Cardiac muscle cell (in vitro differentiated cells and primary cell): ENCODE measurements around the gene LY9. TPM values are rescaled to one million over a fixed set of nuclear protein-coding genes. Genes with fewer than 3 reads are reported as not detected.

Source experiments
- DNase-seq, 2 donors: peaks; one replicate each; pipeline versions ENCODE4 v3.0.0 to v3.0.0-alpha.2; 2010 to 2017; ENCODE audit warnings: low read depth in 1 of 2, low spot score in 1 of 2
- H3K27ac ChIP-seq: fragments of 200-600 bp; sonication (generic); 2 replicates; pipeline ENCODE4 v1.5.1; 2016
- H3K27me3 ChIP-seq: fragments of 200-600 bp; sonication (generic); 2 replicates; pipeline ENCODE4 v1.6.0; 2016; ENCODE audit warnings: control low read depth
- H3K36me3 ChIP-seq: fragments of 200-600 bp; sonication (generic); 2 replicates; pipeline ENCODE4 v1.5.1; 2016; ENCODE audit warnings: control low read depth
- H3K4me1 ChIP-seq: fragments of 200-600 bp; sonication (generic); 2 replicates; pipeline ENCODE4 v1.8.1; 2017; ENCODE audit warnings: low read depth, mild to moderate bottlenecking, mixed run types
- H3K4me3 ChIP-seq: fragments of 200-600 bp; sonication (generic); 2 replicates; pipeline ENCODE4 v1.5.1; 2016; ENCODE audit warnings: mild to moderate bottlenecking
- H3K9me3 ChIP-seq: fragments of 200-600 bp; sonication (generic); 2 replicates; pipeline ENCODE4 v1.5.1; 2017; ENCODE audit warnings: low read depth, mild to moderate bottlenecking, control low read depth
- polyA plus RNA-seq: library from polyadenylated mRNA; unstranded; fragments of >200 nt; fragmentation: Nextera tagmentation; extraction: Ambion mirVana; gene quantifications from 2 replicates; pipeline ENCODE4 v1.2.1, GENCODE V29; 2016
- total RNA-seq: library from RNA; depleted of rRNA; stranded (reverse); fragments of >200 nt; gene quantifications from 2 replicates; pipeline ENCODE4 v1.2.3, GENCODE V29; 2016
- TF ChIP-seq, protein P1 (sequence below): IDR thresholded peaks from 2 replicates; pipeline ENCODE4 v1.5.1; 2012; ENCODE audit warnings: low read depth, mild to moderate bottlenecking, low read length

Gene LY9
- total and polyA plus RNA-seq, 2 experiments from 2014 or later, result not detected

GRCh38 chr1:160821627-160822026, 25.7 kb downstream of the LY9 start:
- no peaks in the 10 kb centered on the region for H3K36me3 ChIP-seq
- TF ChIP-seq, protein P1, sequence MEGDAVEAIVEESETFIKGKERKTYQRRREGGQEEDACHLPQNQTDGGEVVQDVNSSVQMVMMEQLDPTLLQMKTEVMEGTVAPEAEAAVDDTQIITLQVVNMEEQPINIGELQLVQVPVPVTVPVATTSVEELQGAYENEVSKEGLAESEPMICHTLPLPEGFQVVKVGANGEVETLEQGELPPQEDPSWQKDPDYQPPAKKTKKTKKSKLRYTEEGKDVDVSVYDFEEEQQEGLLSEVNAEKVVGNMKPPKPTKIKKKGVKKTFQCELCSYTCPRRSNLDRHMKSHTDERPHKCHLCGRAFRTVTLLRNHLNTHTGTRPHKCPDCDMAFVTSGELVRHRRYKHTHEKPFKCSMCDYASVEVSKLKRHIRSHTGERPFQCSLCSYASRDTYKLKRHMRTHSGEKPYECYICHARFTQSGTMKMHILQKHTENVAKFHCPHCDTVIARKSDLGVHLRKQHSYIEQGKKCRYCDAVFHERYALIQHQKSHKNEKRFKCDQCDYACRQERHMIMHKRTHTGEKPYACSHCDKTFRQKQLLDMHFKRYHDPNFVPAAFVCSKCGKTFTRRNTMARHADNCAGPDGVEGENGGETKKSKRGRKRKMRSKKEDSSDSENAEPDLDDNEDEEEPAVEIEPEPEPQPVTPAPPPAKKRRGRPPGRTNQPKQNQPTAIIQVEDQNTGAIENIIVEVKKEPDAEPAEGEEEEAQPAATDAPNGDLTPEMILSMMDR, result peak; percentile 41
- no peaks in the 10 kb centered on the region for H3K9me3 ChIP-seq
- DNase-seq, result no peak
- no peaks in the 10 kb centered on the region for H3K4me1 ChIP-seq
- no peak overlapping the region for H3K27ac ChIP-seq
- H3K27me3 ChIP-seq, result no peaks in the 10 kb centered on the region
- no peak overlapping the region for H3K4me3 ChIP-seq

GRCh38 chr1:160823296-160823695, 27.3 kb downstream of the LY9 start:
- TF ChIP-seq, protein P1, result no peak
- Histone ChIP-seq H3K4me1 (no peaks in the 10 kb centered on the region), H3K4me3 (no peak overlapping the region), H3K27ac (no peak overlapping the region), H3K9me3 (no peaks in the 10 kb centered on the region), H3K27me3 (no peaks in the 10 kb centered on the region), H3K36me3 (no peaks in the 10 kb centered on the region)
- no peak for DNase-seq

DNA sequence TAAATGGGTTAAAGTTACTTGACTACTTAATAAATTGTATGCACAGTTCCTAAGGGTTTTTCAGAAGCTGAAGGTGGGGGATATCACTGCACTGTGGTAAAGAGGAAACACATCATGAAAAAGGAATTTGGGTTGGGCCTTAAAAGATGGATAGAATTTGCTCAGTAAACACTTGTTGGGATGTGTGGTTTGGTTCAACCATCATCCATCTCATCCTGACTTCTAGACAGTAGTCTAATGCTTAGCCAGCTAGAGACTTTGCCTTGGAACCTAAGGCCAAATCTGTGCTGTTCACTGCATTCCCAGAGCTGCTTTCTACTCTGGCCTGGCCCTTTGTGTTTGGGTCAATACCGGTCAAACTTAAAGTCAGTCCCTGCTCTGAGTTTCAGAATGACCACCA, 30.6 kb downstream of the LY9 start:
- Histone ChIP-seq H3K36me3 (no peaks in the 10 kb centered on the region), H3K4me1 (no peaks in the 10 kb centered on the region), H3K4me3 (no peak overlapping the region), H3K9me3 (no peaks in the 10 kb centered on the region), H3K27me3 (peaks cover 9% of the 10 kb centered on the region), H3K27ac (no peak overlapping the region)
- TF ChIP-seq, protein P1, result no peak
- peak in 1 of 2 donors; percentile 29 for DNase-seq

DNA sequence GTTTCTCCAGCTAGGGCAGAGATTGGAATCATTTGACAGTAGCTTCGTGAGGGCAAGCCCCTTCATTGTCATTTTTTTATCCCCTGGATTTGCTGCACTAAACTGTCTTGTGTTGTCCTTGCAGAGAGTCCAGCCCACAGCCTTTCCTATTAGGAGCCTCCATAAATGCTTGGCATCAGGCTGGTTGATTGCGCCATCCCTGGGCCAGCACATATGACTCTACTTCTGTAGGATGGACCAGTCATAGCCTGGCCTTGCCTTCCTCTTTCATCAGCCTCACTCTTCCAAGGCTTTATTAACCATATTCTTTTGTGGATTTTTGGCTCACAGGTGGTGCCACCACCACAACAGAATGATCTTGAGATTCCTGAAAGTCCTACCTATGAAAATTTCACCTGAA, 31.4 kb downstream of the LY9 start:
- peaks cover 9% of the 10 kb centered on the region for H3K27me3 ChIP-seq
- DNase-seq, result peak in 1 of 2 donors; percentile 66
- no peaks in the 10 kb centered on the region for H3K9me3 ChIP-seq
- TF ChIP-seq, protein P1, result no peak
- no peaks in the 10 kb centered on the region for H3K36me3 ChIP-seq
- no peak overlapping the region for H3K27ac ChIP-seq
- peaks cover 7% of the 10 kb centered on the region for H3K4me1 ChIP-seq
- H3K4me3 ChIP-seq, result no peak overlapping the region

DNA sequence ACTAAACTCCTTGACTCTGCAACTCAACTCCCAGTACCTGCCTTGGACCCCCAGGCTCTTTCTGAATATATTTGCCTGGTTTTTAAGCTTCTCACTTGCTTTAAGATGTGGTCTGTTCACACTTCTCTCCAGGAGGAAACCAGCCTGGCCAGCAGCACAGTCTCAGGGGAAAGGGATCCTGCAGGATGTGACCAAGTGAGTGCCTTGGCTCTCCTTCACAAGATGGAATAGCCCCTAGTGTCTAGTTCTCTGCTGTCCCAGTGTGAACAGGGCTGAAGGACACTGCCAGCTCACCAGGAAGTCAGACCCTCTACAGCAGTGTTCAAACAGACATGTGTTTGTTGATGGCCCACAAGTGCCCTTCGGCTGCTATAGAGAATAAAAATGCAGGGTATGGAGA, 33.8 kb downstream of the LY9 start:
- peaks cover 9% of the 10 kb centered on the region for H3K27me3 ChIP-seq
- TF ChIP-seq, protein P1, result no peak
- H3K36me3 ChIP-seq, result no peaks in the 10 kb centered on the region
- H3K4me3 ChIP-seq, result no peak overlapping the region
- peaks cover 7% of the 10 kb centered on the region for H3K4me1 ChIP-seq
- H3K9me3 ChIP-seq, result no peaks in the 10 kb centered on the region
- H3K27ac ChIP-seq, result no peak overlapping the region
- DNase-seq, result no peak
